Type B pancreatic cell (in vitro differentiated cells): ENCODE results near the gene CPSF4L. TPM values are rescaled to one million over a fixed set of nuclear protein-coding genes. Genes with fewer than 3 reads are reported as not detected.

Experiments
- DNase-seq: peaks from one replicate; pipeline ENCODE4 v3.0.0; 2021; ENCODE audit warnings: mixed read lengths; ENCODE audit not compliant: unreplicated experiment; ENCODE audit errors: extremely low spot score
- H3K27ac Mint-ChIP-seq: 2 replicates; pipeline ENCODE4 v1.8.0; 2021; ENCODE audit warnings: mild to moderate bottlenecking, mixed read lengths
- H3K27me3 Mint-ChIP-seq: 2 replicates; pipeline ENCODE4 v1.8.0; 2021; ENCODE audit warnings: mixed read lengths
- H3K36me3 Mint-ChIP-seq: 2 replicates; pipeline ENCODE4 v1.8.0; 2021; ENCODE audit warnings: mixed read lengths
- H3K4me1 Mint-ChIP-seq: one replicate; pipeline ENCODE4 v1.8.0; 2021; ENCODE audit warnings: mixed read lengths; ENCODE audit not compliant: unreplicated experiment
- H3K4me3 Mint-ChIP-seq: 2 replicates; pipeline ENCODE4 v1.8.0; 2021; ENCODE audit warnings: mild to moderate bottlenecking, mixed read lengths
- H3K9me3 Mint-ChIP-seq: 2 replicates; pipeline ENCODE4 v1.8.0; 2021; ENCODE audit warnings: mixed read lengths
- total RNA-seq: library from RNA; stranded (reverse); gene quantifications from 2 replicates; pipeline ENCODE4 v1.2.1, GENCODE V29; 2021; ENCODE audit warnings: low replicate concordance
- TF ChIP-seq, protein P1 (sequence below): fragments of 200-600 bp; sonication (generic); conservative IDR thresholded peaks from 2 replicates; pipeline ENCODE4 v1.5.0; 2021; ENCODE audit warnings: antibody characterized with exemption, mild to moderate bottlenecking

The CPSF4L gene
- total RNA-seq, 1 donor from 2014 or later = not detected

DNA sequence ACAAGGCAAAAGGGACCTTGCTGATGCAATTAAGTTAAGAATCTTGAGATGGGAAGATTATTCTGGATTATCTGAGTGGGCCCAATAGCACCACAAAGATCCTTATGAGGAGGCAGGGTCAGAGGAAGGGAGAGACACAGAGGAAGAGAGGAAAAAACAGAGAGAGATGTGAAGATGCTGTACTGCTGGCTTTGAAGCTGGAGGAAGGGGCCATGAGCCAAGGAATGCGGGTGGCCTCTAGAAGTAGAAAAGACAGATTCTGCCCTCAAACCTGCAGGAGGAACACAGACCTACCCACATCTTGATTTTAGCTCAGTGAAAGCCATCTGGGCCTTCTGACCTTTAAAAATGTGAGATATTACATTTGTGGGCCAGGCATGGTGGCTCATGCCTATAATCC is 8.1 kb upstream of the CPSF4L start:
- TF ChIP-seq, protein P1, sequence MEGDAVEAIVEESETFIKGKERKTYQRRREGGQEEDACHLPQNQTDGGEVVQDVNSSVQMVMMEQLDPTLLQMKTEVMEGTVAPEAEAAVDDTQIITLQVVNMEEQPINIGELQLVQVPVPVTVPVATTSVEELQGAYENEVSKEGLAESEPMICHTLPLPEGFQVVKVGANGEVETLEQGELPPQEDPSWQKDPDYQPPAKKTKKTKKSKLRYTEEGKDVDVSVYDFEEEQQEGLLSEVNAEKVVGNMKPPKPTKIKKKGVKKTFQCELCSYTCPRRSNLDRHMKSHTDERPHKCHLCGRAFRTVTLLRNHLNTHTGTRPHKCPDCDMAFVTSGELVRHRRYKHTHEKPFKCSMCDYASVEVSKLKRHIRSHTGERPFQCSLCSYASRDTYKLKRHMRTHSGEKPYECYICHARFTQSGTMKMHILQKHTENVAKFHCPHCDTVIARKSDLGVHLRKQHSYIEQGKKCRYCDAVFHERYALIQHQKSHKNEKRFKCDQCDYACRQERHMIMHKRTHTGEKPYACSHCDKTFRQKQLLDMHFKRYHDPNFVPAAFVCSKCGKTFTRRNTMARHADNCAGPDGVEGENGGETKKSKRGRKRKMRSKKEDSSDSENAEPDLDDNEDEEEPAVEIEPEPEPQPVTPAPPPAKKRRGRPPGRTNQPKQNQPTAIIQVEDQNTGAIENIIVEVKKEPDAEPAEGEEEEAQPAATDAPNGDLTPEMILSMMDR = no peak
- H3K4me3 Mint-ChIP-seq = no peak overlapping the region
- no peaks in the 10 kb centered on the region for H3K27me3 Mint-ChIP-seq
- DNase-seq = no peak
- H3K9me3 Mint-ChIP-seq = no peaks in the 10 kb centered on the region
- no peak overlapping the region for H3K27ac Mint-ChIP-seq
- H3K36me3 Mint-ChIP-seq = no peaks in the 10 kb centered on the region
- H3K4me1 Mint-ChIP-seq = peaks cover 11% of the 10 kb centered on the region

DNA sequence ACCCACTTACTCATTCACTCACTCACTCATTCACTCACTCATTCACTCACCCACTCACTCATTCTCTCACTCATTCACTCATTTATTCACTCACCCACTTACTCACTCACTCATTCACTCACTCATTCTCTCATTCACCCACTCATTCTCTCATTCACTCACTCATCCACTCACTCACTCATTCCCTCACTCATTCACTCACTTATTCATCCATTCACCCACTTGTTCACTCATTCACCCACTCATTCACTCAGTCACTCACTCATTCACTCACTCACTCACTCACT is 7.6 kb upstream of the CPSF4L start:
- DNase-seq = no peak
- peaks cover 11% of the 10 kb centered on the region for H3K4me1 Mint-ChIP-seq
- no peak overlapping the region for H3K27ac Mint-ChIP-seq
- H3K4me3 Mint-ChIP-seq = no peak overlapping the region
- H3K36me3 Mint-ChIP-seq = no peaks in the 10 kb centered on the region
- TF ChIP-seq, protein P1 = no peak
- no peaks in the 10 kb centered on the region for H3K9me3 Mint-ChIP-seq
- H3K27me3 Mint-ChIP-seq = no peaks in the 10 kb centered on the region

DNA sequence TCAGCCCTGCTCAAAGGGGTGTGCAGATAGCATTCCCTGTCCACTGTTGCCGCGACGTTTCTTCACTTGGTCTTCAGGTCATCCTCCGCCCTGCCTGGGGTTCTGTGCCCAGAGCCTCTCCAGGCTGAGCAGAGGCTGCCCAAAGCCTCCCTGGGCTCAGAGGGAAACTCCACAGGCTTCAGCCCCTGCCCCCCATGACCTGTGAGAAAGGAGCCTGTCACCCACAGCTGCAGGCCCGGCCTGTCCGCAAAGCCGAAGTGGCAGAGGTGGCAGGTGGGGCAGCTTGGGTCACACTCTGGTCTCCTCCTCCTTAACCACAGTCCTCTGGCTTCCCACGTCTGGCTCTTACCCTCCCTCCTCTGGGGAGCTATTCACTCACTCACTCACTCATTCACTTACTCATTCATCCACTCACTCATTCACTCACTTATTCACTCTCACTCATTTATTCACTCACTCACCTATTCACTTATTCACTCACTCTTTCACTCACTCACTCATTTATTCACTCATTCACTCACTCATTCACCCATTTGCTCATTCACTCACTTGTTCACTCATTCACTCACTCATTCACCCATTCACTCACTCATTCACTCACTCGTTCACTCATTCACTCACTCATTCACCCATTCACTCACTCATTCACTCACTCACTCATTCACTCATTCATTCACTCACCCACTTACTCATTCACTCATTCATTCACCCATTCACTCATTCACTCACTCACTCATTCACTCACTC is 7.1 kb upstream of the CPSF4L start:
- Mint-ChIP-seq H3K27ac (no peak overlapping the region), H3K27me3 (no peaks in the 10 kb centered on the region), H3K4me1 (peaks cover 11% of the 10 kb centered on the region), H3K4me3 (no peak overlapping the region), H3K36me3 (no peaks in the 10 kb centered on the region), H3K9me3 (no peaks in the 10 kb centered on the region)
- DNase-seq = no peak
- TF ChIP-seq, protein P1 = no peak

DNA sequence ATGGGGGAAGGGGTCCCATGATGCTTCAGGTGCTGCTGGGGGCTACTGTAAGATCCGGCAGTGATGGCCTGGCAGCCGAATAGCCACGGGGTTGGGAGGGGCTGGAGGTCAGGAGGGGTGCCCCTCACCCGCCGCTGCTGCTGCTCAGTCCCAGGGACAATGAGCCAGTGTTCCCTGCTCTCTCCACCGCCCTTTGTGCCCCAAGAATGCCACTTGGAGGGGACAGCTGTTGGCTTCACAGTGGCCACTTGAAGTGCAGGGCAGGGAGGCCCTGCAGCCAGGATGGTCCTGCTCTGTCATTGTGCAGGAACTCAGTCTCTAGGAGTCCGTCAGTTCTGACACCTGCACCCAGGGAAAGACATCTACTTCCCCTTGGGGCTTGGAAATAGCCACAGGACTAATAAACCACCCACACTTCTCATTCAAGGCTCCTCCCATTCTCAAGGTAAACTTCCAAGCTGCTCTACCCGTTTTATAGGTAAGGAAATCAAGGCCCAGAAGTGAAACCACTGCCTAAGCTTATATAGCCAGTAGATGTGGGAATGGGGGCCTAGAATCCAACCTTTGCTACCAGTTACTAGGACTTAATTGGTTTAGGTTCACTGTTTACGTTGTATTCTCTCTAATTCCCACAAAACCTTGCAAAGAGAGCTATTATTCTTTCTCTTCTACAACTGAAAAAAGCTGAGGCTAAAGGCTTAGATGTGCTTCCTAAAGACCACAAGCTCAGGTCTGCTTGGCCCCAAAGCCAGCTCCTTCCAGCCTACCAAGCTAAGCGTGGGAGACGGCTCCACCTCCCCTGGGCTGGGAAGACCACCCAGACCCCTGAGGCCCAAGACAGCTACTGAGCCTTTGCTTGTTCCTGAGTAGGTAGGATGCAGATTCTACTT is 6.2 kb upstream of the CPSF4L start:
- no peak overlapping the region for H3K27ac Mint-ChIP-seq
- no peaks in the 10 kb centered on the region for H3K9me3 Mint-ChIP-seq
- peaks cover 16% of the 10 kb centered on the region for H3K4me1 Mint-ChIP-seq
- no peak overlapping the region for H3K4me3 Mint-ChIP-seq
- TF ChIP-seq, protein P1 = no peak
- no peaks in the 10 kb centered on the region for H3K27me3 Mint-ChIP-seq
- DNase-seq = no peak
- H3K36me3 Mint-ChIP-seq = no peaks in the 10 kb centered on the region

DNA sequence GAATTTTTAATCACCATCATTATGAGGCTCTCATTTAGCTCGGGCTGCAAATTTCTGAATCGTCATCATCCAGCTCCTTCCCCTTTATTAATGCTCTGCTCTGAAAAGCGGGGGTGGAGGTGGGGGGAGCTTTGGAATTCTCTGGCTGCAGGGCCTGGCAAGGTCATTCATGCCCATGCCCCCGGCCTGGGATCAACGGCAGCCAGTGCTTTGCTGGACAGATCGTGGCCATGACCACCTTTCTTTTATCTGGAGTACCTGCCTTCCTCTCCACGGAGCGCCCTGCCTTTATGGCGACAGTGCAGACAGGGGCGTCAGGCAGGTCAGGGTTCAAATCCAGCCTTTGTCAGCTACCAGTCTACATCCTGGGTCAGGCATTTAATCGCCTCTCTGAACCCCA is 5.1 kb upstream of the CPSF4L start:
- Mint-ChIP-seq H3K9me3 (no peaks in the 10 kb centered on the region), H3K36me3 (no peaks in the 10 kb centered on the region)
- DNase-seq = no peak

More for the DNA sequence above, 5.1 kb upstream of the CPSF4L start:
- Mint-ChIP-seq H3K27me3 (no peaks in the 10 kb centered on the region), H3K4me3 (no peak overlapping the region), H3K27ac (no peak overlapping the region), H3K4me1 (peaks cover 20% of the 10 kb centered on the region)
- TF ChIP-seq, protein P1 = no peak
